Measurements from ENCODE around the gene SEH1L. TPM values are rescaled to one million over a fixed set of nuclear protein-coding genes. Genes with fewer than 3 reads are reported as not detected.

The SEH1L gene
- total RNA-seq, 1 experiment from 2014 or later: 31.5 TPM

GRCh38 chr18:13014232-13014631, 66.4 kb downstream of the SEH1L start:
- no peak for DNase-seq (ENCODE audit: low read depth, low spot score)
- in situ Hi-C loops (cut with HindIII; ENCODE audit: low pct_unique_long_range_greater_than_20kb, low sequenced_read_pairs): no loop called here

GRCh38 chr18:13014818-13015217, 67.0 kb downstream of the SEH1L start:
- in situ Hi-C loops (cut with HindIII; ENCODE audit: low pct_unique_long_range_greater_than_20kb, low sequenced_read_pairs): no loop called here

GRCh38 chr18:13017247-13017875, 69.5 kb downstream of the SEH1L start:
- in situ Hi-C loops (cut with HindIII; ENCODE audit: low pct_unique_long_range_greater_than_20kb, low sequenced_read_pairs): no loop called here
- no peak for DNase-seq (ENCODE audit: low read depth, low spot score)

More at GRCh38 chr18:13014818-13015217, 67.0 kb downstream of the SEH1L start:
- DNase-seq (ENCODE audit: low read depth, low spot score): no peak

- in situ Hi-C loops (cut with HindIII; ENCODE audit: low pct_unique_long_range_greater_than_20kb, low sequenced_read_pairs): no loop called here
- no peak for DNase-seq (ENCODE audit: low read depth, low spot score)
Observed at GRCh38 chr18:13018374-13018773, 70.6 kb downstream of the SEH1L start.

GRCh38 chr18:13019301-13019700, 71.5 kb downstream of the SEH1L start:
- in situ Hi-C loops (cut with HindIII; ENCODE audit: low pct_unique_long_range_greater_than_20kb, low sequenced_read_pairs): no loop called here
- no peak for DNase-seq (ENCODE audit: low read depth, low spot score)

GRCh38 chr18:13022644-13023043, 74.8 kb downstream of the SEH1L start:
- in situ Hi-C loops (cut with HindIII; ENCODE audit: low pct_unique_long_range_greater_than_20kb, low sequenced_read_pairs): no loop called here
- DNase-seq (ENCODE audit: low read depth, low spot score): no peak

GRCh38 chr18:13025233-13025632, 77.4 kb downstream of the SEH1L start:
- in situ Hi-C loops (cut with HindIII; ENCODE audit: low pct_unique_long_range_greater_than_20kb, low sequenced_read_pairs): no loop called here
- no peak for DNase-seq (ENCODE audit: low read depth, low spot score)

GRCh38 chr18:13026583-13027270, 78.9 kb downstream of the SEH1L start:
- peak; percentile 76 for DNase-seq (ENCODE audit: low read depth, low spot score)
- in situ Hi-C loops (cut with HindIII; ENCODE audit: low pct_unique_long_range_greater_than_20kb, low sequenced_read_pairs): no loop called here

- no peak for DNase-seq (ENCODE audit: low read depth, low spot score)
- in situ Hi-C loops (cut with HindIII; ENCODE audit: low pct_unique_long_range_greater_than_20kb, low sequenced_read_pairs): no loop called here
Observed at GRCh38 chr18:13028869-13029268, 81.1 kb downstream of the SEH1L start.

GRCh38 chr18:13032173-13032572, 84.4 kb downstream of the SEH1L start:
- DNase-seq (ENCODE audit: low read depth, low spot score): no peak
- in situ Hi-C loops (cut with HindIII; ENCODE audit: low pct_unique_long_range_greater_than_20kb, low sequenced_read_pairs): no loop called here

- in situ Hi-C loops (cut with HindIII; ENCODE audit: low pct_unique_long_range_greater_than_20kb, low sequenced_read_pairs): no loop called here
- no peak for DNase-seq (ENCODE audit: low read depth, low spot score)
Observed at GRCh38 chr18:13035249-13035914, 87.6 kb downstream of the SEH1L start.

- no peak for DNase-seq (ENCODE audit: low read depth, low spot score)
- in situ Hi-C loops (cut with HindIII; ENCODE audit: low pct_unique_long_range_greater_than_20kb, low sequenced_read_pairs): no loop called here
Observed at GRCh38 chr18:13036622-13037320, 89.0 kb downstream of the SEH1L start.

Other genes starting within 250 kb of the SEH1L start
- 9.0 and 12.6 TPM in 2 replicates for gene CEP76, start 245.3 kb upstream of the SEH1L start, total RNA-seq (2014; rRNA removed; shearing (Covaris generic))
- gene PSMG2, start 245.0 kb upstream of the SEH1L start, total RNA-seq (2014; rRNA removed; shearing (Covaris generic)): 99.7 and 116 TPM in 2 replicates
- gene PTPN2, start 63.8 kb upstream of the SEH1L start, total RNA-seq (2014; rRNA removed; shearing (Covaris generic)): 31.1 and 39.6 TPM in 2 replicates
- gene CEP192, start 43.4 kb downstream of the SEH1L start, total RNA-seq (2014; rRNA removed; shearing (Covaris generic)): 21.8 and 22.4 TPM in 2 replicates

All from SK-MEL-5 (cell line).